HG03432 (cell line): ENCODE measurements around the gene ABCA3.

Source experiments
- ATAC-seq: cut with Tn5 transposase; IDR thresholded peaks from one replicate; pipeline ENCODE4 v1.9.1; 2021; ENCODE audit warnings: mild to moderate bottlenecking, moderate library complexity; ENCODE audit not compliant: unreplicated experiment

ABCA3 gene

GRCh38 chr16:2319606-2320005 is 20.9 kb downstream of the ABCA3 start:
- ATAC-seq: no peak

- ATAC-seq: no peak
Measured at GRCh38 chr16:2317231-2318020, 23.1 kb downstream of the ABCA3 start.

GRCh38 chr16:2308089-2308962 is 32.2 kb downstream of the ABCA3 start:
- no peak for ATAC-seq

GRCh38 chr16:2299915-2300192 is 40.7 kb downstream of the ABCA3 start:
- no peak for ATAC-seq

- ATAC-seq: no peak
Measured at GRCh38 chr16:2299121-2299914, 41.2 kb downstream of the ABCA3 start.

- ATAC-seq: no peak
Measured at GRCh38 chr16:2298621-2299020, 41.9 kb downstream of the ABCA3 start.

- no peak for ATAC-seq
Measured at GRCh38 chr16:2297506-2297860, 43.0 kb downstream of the ABCA3 start.

- ATAC-seq: no peak
Measured at GRCh38 chr16:2296661-2297505, 43.6 kb downstream of the ABCA3 start.

GRCh38 chr16:2295056-2295798 is 45.3 kb downstream of the ABCA3 start:
- no peak for ATAC-seq

- ATAC-seq: no peak
Measured at GRCh38 chr16:2292221-2292620, 48.3 kb downstream of the ABCA3 start.

- ATAC-seq: no peak
Measured at GRCh38 chr16:2289282-2289681, 51.2 kb downstream of the ABCA3 start.

- ATAC-seq: no peak
Measured at GRCh38 chr16:2288726-2289125, 51.8 kb downstream of the ABCA3 start.

- ATAC-seq: no peak
Measured at GRCh38 chr16:2287916-2288547, 52.5 kb downstream of the ABCA3 start.

- ATAC-seq: no peak
Measured at GRCh38 chr16:2286550-2286949, 54.0 kb downstream of the ABCA3 start.

GRCh38 chr16:2285731-2286191 is 54.8 kb downstream of the ABCA3 start:
- ATAC-seq: no peak

- no peak for ATAC-seq
Measured at GRCh38 chr16:2284797-2285576, 55.5 kb downstream of the ABCA3 start.

GRCh38 chr16:2284001-2284770 is 56.3 kb downstream of the ABCA3 start:
- ATAC-seq: no peak
